A549 (cell line): ENCODE measurements around the gene IL1RAP. TPM values are rescaled to one million over a fixed set of nuclear protein-coding genes. Genes with fewer than 3 reads are reported as not detected.

Source experiments
- ATAC-seq, 2 experiments: fragments of 200-7000 bp in 1 of 2; fragments of >200 bp in 1 of 2; cut with Nextera tagmentation in 1 of 2; cut with Tn5 transposase in 1 of 2; 3 replicates each; pipeline versions ENCODE4 v1.8.0 to v1.9.1; 2018 to 2020; ENCODE audit warnings: mild to moderate bottlenecking in 1 of 2, moderate library complexity in 1 of 2
- CTCF ChIA-PET: fragments of 300-600 bp; sonication (Branson Sonifier 250); formaldehyde crosslinking; extraction: SDS; loops from one replicate; lab custom pipeline; 2021; ENCODE audit warnings: antibody characterized with exemption, inconsistent platforms; lab: Yijun Ruan, JAX
- POLR2A ChIA-PET: fragments of 350-600 bp; formaldehyde crosslinking; extraction: SDS; loops from one replicate; lab custom pipeline; 2021; ENCODE audit warnings: antibody characterized with exemption, inconsistent platforms; lab: Yijun Ruan, JAX
- DNase-seq, 2 experiments: peaks; one replicate each; pipeline versions ENCODE4 v3.0.0 to v3.0.0-alpha.2; 2011 to 2016; ENCODE audit warnings: low read depth in 1 of 2, low spot score in 1 of 2
- FAIRE-seq: peaks from 2 replicates; lab custom pipeline; 2011; peaks lifted over from hg19 to GRCh38; lab: Jason Lieb, UNC
- H3K27ac ChIP-seq, 2 experiments: fragments of >200 bp; sonication (Bioruptor Twin); formaldehyde crosslinking; 3 replicates each; pipeline ENCODE4 v1.5.1; 2016 to 2017
- H3K4me1 ChIP-seq: fragments of >200 bp; sonication (Bioruptor Twin); formaldehyde crosslinking; 3 replicates; pipeline ENCODE4 v1.6.1; 2016
- H3K4me2 ChIP-seq: fragments of >200 bp; sonication (Bioruptor Twin); formaldehyde crosslinking; 3 replicates; pipeline ENCODE4 v1.6.1; 2016
- H3K4me3 ChIP-seq: fragments of >200 bp; sonication (Bioruptor Twin); formaldehyde crosslinking; 3 replicates; pipeline ENCODE4 v1.5.1; 2016
- H3K9me3 ChIP-seq: fragments of >200 bp; sonication (Bioruptor Twin); formaldehyde crosslinking; 3 replicates; pipeline ENCODE4 v1.6.1; 2016
- BHLHE40 ChIP-seq: IDR thresholded peaks from 2 replicates; pipeline ENCODE4 v1.6.1; 2012; ENCODE audit warnings: low read depth, low read length, inconsistent platforms
- CHD4 ChIP-seq: fragments of 200-600 bp; sonication (generic); IDR thresholded peaks from 2 replicates; pipeline ENCODE4 v1.6.1; 2016; ENCODE audit warnings: antibody characterized with exemption, mild to moderate bottlenecking, borderline replicate concordance
- FOSL2 ChIP-seq, 2 experiments: fragments of 450-650 bp in 1 of 2; fragments of >200 bp in 1 of 2; sonication (Bioruptor Twin) in 1 of 2; formaldehyde crosslinking; IDR thresholded peaks; 2 replicates each; pipeline versions ENCODE4 v1.5.0 to v1.6.1; 2016 to 2020; ENCODE audit warnings: mild to moderate bottlenecking in 1 of 2, moderate library complexity in 1 of 2
- HMGXB4 ChIP-seq: fragments of 250-450 bp; sonication (Bioruptor Pico); IDR thresholded peaks from 2 replicates; pipeline ENCODE4 v1.5.0; 2021; ENCODE audit warnings: mild to moderate bottlenecking, moderate library complexity, borderline replicate concordance
- HOXB13 ChIP-seq: fragments of 250-450 bp; sonication (Bioruptor Pico); IDR thresholded peaks from 2 replicates; pipeline ENCODE4 v1.5.0; 2020; ENCODE audit warnings: low read depth, mild to moderate bottlenecking, moderate library complexity
- KDM1A ChIP-seq: fragments of 200-600 bp; sonication (generic); IDR thresholded peaks from 2 replicates; pipeline ENCODE4 v1.6.1; 2016; ENCODE audit warnings: low read depth, mild to moderate bottlenecking
- MAFK ChIP-seq: fragments of 450-650 bp; IDR thresholded peaks from 2 replicates; pipeline ENCODE4 v1.6.1; 2014; ENCODE audit not compliant: partially characterized antibody
- MAX ChIP-seq: IDR thresholded peaks from 2 replicates; pipeline ENCODE4 v1.6.1; 2012
- MYC ChIP-seq: IDR thresholded peaks from 2 replicates; pipeline ENCODE4 v1.6.1; 2012; ENCODE audit warnings: mild to moderate bottlenecking, inconsistent platforms, low read length, improper control_type of control experiment, borderline replicate concordance
- NR3C1 ChIP-seq: fragments of >200 bp; sonication (Bioruptor Twin); formaldehyde crosslinking; IDR thresholded peaks from 3 replicates; pipeline ENCODE4 v1.6.1; 2017
- POLR2AphosphoS2 ChIP-seq: conservative IDR thresholded peaks from 2 replicates; pipeline ENCODE4 v1.6.1; 2012; ENCODE audit warnings: low read length, improper control_type of control experiment, inconsistent platforms
- RARB ChIP-seq: fragments of 250-450 bp; sonication (Bioruptor Pico); IDR thresholded peaks from 2 replicates; pipeline ENCODE4 v1.8.0; 2021; ENCODE audit warnings: mild to moderate bottlenecking, moderate library complexity
- RFX5 ChIP-seq: fragments of 450-650 bp; IDR thresholded peaks from 2 replicates; pipeline ENCODE4 v1.7.1; 2014; ENCODE audit warnings: antibody characterized with exemption, mild to moderate bottlenecking, moderate library complexity
- TP53 ChIP-seq: fragments of 250-450 bp; sonication (Bioruptor Pico); IDR thresholded peaks from 2 replicates; pipeline ENCODE4 v1.5.0; 2021; ENCODE audit warnings: mild to moderate bottlenecking, moderate library complexity
- WGBS: methylation state at CpG from one replicate; pipeline ENCODE4 v1.1.6; 2017; ENCODE audit errors: missing lambda C conversion rate; 5-methylcytosine and 5-hydroxymethylcytosine counted together
- polyA plus RNA-seq, 4 experiments: library from polyadenylated mRNA; depleted of rRNA in 3 of 4; stranded (reverse); fragments of >200 nt; fragmentation: RNase III in 1 of 4; extraction: RNeasy Plus Mini Kit Qiagen cat#74134 plus additional on column Dnase treatment in 1 of 4; gene quantifications; 2 replicates in 3 of 4; 3 replicates in 1 of 4; pipeline ENCODE4 v1.2.3, GENCODE V29; 2011 to 2017
- TF ChIP-seq, protein P1 (sequence below): fragments of >200 bp; sonication (Bioruptor Twin); formaldehyde crosslinking; IDR thresholded peaks from 2 replicates; pipeline ENCODE4 v1.6.1; 2016
- TF ChIP-seq, protein P2 (sequence below): fragments of >200 bp; sonication (Bioruptor Twin); formaldehyde crosslinking; IDR thresholded peaks from 3 replicates; pipeline ENCODE4 v1.5.1; 2016

IL1RAP gene
- polyA plus RNA-seq, 2 of the 4 experiments (the other 2 are of a cell fraction): 3.9 to 18.5 TPM

DNA sequence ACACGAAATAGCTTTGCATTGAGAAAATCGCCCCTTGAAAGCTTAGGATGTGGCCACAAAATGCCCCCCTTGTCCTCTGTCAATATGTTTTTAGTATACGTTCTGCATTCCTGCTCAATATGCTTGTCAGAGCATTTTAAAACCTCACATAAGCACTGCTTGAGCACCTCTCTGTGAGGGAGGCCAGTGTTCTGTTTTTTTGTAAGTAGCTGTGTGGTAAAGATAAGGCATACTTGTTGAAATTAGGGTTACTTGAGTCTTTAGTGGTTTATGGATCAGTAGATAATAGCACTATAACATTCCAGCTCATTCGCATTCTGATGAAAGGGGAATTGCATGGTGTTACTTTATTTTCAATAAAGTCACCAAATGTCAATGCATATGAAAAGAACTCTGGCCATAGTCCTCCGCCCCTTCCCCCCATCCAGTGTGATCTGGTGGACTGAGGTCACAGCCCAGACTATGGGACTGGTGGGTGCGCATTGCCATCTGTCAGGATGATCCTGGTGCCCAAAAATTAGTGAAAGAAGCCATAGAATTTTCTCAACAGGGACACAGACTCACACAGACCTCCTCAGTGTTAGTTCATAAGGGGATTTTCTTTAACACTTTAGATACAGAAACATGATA is 33.1 kb downstream of the IL1RAP start:
- FAIRE-seq (no peak), ATAC-seq (no peak), DNase-seq (no peak)
- H3K4me2 ChIP-seq: no peak overlapping the region
- H3K27ac ChIP-seq: no peak overlapping the region
- no peaks in the 10 kb centered on the region for H3K4me1 ChIP-seq
- 87% methylated on average over 6 of the region's 6 CpGs for WGBS
- H3K4me3 ChIP-seq: no peak overlapping the region
- CTCF ChIA-PET: no interaction called here
- H3K9me3 ChIP-seq: no peaks in the 10 kb centered on the region
- POLR2A ChIA-PET: no interaction called here
- TF ChIP-seq, protein P1, sequence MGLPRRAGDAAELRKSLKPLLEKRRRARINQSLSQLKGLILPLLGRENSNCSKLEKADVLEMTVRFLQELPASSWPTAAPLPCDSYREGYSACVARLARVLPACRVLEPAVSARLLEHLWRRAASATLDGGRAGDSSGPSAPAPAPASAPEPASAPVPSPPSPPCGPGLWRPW: no peak
- TF ChIP-seq MYC (no peak), MAX (no peak), POLR2AphosphoS2 (no peak)
- TF ChIP-seq, protein P2, sequence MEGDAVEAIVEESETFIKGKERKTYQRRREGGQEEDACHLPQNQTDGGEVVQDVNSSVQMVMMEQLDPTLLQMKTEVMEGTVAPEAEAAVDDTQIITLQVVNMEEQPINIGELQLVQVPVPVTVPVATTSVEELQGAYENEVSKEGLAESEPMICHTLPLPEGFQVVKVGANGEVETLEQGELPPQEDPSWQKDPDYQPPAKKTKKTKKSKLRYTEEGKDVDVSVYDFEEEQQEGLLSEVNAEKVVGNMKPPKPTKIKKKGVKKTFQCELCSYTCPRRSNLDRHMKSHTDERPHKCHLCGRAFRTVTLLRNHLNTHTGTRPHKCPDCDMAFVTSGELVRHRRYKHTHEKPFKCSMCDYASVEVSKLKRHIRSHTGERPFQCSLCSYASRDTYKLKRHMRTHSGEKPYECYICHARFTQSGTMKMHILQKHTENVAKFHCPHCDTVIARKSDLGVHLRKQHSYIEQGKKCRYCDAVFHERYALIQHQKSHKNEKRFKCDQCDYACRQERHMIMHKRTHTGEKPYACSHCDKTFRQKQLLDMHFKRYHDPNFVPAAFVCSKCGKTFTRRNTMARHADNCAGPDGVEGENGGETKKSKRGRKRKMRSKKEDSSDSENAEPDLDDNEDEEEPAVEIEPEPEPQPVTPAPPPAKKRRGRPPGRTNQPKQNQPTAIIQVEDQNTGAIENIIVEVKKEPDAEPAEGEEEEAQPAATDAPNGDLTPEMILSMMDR: no peak

DNA sequence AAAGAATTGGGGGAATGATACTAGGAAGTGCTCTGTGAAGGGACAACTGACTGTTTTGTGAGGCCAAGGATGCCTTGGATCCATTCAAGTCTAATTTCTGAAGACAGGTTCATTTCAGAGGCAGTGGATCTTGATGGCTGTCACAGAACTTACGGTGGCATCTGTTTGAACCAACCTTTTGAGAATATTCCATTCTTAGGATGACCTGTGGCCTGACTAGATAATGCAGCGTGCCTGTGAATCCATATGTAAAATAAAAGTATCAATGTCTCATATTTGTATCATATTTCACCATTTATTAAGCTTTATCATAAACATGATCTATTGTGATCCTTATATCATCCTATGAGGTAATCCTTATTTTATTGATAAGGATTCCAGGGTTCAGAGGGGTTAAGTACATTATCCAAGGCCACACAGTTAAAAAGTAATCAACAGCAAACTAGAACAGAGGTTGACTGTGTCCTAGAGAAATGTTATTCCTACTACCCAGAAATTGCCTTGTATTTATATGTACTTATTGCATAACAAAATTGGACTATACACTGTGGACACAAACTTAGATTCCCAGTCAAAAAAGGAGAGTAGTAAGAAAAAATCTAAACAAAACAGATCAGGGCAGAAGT is 34.3 kb downstream of the IL1RAP start:
- POLR2A ChIA-PET: no interaction called here

DNA sequence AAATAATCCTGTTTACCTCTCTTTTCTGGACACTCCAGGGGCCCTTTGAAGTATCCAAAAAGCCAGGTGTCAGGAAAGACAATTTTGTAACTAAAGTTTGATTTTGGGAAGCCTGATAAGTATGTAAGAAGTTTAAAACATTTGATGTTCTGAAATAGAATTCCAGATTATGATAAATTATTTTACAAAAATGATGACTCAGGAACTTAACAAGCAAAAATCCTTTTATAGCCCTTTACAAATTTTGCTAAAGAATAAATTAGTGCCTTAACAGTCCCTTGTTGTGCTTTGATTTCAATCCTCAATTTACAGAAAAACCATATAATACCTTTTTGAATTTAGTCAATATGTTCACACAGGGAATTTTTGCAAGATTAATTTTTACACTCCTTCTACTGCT is 38.1 kb downstream of the IL1RAP start:
- ChIA-PET CTCF (no interaction called here), POLR2A (no interaction called here)
- Histone ChIP-seq H3K9me3 (no peaks in the 10 kb centered on the region), H3K4me1 (no peaks in the 10 kb centered on the region), H3K4me3 (no peak overlapping the region), H3K27ac (no peak overlapping the region), H3K4me2 (no peak overlapping the region)
- FAIRE-seq (no peak), DNase-seq (no peak), ATAC-seq (no peak)
- TF ChIP-seq MAFK (peak; percentile 74), KDM1A (no peak)

More for the DNA sequence above, 34.3 kb downstream of the IL1RAP start:
- DNase-seq (no peak), ATAC-seq (no peak), FAIRE-seq (no peak)
- H3K4me2 ChIP-seq: no peak overlapping the region
- 96% methylated on average over 2 of the region's 2 CpGs for WGBS
- H3K4me3 ChIP-seq: no peak overlapping the region
- H3K4me1 ChIP-seq: no peaks in the 10 kb centered on the region
- no peak overlapping the region for H3K27ac ChIP-seq
- TF ChIP-seq, protein P1: no peak
- TF ChIP-seq MYC (no peak), FOSL2 (IDR thresholded peaks at IDR 0.05) (no peak), FOSL2 (CRISPR knock-in tag; IDR thresholded peaks at IDR 0.05) (no peak), HOXB13 (CRISPR knock-in tag) (no peak), HMGXB4 (CRISPR knock-in tag) (no peak), CHD4 (no peak), RFX5 (no peak), BHLHE40 (no peak), NR3C1 (no peak), RARB (CRISPR knock-in tag) (no peak), TP53 (CRISPR knock-in tag) (no peak)
- no peaks in the 10 kb centered on the region for H3K9me3 ChIP-seq
- CTCF ChIA-PET: no interaction called here
